GM19467 (cell line): ENCODE data around the gene COBL.

Experiments used
- ATAC-seq: cut with Tn5 transposase; IDR thresholded peaks from one replicate; pipeline ENCODE4 v1.9.1; 2021; ENCODE audit warnings: mild to moderate bottlenecking, moderate library complexity; ENCODE audit not compliant: unreplicated experiment

The COBL gene

DNA sequence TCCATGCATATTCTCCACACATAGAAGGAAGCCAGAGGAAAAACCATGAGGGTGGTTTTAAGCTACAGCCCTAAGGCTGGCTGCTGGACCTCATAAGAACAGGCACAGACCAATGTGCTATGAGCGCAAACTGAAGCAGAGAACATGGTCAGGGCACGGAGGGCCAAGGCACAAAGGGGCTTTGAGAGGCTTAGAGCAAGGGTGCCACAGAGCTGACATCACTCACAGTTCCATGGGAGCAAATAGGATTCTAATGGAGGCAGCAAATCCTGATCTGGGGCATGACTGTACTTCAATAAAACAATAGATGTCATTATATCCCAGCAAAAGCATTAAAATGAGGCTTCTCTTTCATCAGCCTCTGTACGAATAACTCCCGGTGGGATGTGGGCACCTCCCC lies 162.4 kb downstream of the COBL start:
- no peak for ATAC-seq

DNA sequence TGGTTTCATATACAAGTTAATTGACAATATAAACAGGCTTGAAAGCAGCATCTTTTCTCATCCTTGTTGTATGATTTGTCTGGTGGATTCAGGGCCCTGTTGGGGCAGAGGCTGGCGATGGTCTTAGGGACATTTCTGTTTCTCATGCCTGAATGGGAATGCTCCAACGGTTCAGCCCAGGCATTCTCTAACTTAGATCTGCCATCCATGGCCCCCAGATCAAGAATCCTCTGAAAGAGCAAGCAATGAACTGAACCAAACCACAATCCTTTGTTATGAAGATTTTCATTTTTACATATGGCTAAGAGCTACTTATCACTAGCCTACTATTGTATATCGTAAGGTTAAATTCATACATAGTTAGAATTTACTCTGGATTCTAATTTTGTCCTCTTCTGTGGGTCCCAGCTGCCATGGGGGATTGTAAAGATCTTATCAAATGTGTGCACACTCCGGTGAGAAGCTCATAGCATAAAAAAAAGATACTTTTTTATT lies 163.9 kb downstream of the COBL start:
- ATAC-seq, result no peak

DNA sequence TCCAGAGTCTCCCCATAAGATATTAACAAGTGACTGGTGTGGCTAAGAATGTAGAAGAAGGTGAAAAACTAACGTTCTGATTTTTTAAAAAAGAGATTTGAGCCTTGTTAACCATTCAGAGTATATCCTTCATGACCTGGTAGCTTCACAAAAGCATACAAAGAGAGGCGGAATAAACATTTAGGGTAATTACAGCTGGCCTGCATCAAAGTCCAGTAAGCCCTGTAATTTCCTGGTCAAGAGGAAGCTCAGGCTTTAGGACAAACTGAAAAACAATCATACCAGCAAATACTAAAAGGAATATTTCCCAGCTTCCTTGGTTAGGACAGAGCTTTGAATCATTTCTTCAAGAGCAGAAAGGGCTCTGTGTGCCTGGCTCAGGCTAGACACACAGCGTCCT lies 165.2 kb downstream of the COBL start:
- ATAC-seq, result no peak

DNA sequence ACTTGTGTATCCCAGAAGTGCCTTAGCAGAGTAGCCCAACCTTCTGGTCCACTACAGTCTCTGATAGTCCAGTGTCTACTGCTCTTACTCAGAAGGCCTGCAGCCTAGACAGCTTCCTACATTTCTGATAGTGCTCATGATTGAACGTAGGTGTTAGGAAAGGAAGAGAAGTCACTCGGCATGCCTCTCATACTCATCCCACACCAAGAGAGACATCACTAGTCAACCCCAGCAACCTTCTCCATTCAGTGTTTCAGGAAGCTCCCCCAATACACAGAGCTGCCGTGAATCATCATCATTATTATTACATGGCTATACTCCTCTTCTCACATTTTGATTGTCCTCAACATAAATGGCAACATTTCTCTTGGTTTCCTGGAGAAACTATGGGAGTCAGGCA lies 166.4 kb downstream of the COBL start:
- no peak for ATAC-seq

DNA sequence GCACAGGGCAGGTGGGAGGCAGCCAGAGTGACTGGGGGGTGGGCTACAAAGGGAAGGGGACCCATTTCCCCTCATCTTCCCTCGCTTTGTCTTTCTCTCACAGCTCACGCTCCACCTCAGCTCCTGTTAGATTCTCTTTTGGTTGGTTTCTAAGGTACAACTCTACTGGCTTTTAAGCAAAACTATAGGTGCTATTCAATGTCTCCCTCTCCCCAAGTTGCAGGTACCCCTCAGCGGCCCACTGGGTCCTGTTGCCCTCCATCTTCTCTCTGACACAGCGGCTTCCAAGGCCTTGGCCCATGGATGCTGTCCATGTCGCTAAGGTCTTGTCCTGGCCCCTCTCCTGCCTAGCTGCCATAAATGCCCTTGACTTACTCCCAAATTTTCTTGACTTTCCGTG lies 168.4 kb downstream of the COBL start:
- no peak for ATAC-seq

DNA sequence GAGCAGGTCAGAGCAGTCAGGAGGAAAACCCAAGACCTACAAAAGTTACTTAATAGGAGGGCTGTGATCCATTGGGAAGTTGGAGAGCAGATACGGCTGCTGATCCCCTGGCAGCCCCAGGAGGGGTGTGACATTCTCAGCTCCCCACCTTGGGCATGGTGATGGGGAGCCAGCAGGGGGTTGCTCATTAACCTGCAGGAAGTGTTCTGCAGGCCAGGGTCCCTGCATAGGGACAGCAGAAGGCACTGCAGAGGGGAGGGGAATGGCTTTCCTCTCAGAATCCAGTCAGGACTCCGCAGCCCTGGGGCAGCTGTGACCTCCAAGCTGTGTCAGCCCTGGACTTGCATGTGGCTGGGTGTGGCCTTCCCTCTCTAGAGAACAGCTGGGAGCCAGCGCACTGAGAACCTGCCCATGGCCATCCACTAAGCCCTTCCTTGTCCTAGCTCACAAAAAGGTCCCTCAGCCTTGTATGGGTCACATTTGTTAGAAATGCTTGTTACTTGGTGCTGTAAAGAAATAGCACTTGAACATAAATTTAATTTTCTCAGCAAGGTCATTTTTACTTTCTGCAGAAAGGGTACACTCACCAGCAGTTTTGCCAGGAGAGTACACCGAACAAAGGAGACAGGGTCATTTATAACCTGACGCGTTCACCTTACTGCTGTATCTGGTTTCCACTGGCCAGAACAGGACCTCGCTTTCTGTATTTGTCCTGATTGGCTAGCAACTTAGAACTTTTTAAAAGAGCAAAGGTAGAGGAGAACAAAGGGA lies 169.6 kb downstream of the COBL start:
- ATAC-seq, result no peak

DNA sequence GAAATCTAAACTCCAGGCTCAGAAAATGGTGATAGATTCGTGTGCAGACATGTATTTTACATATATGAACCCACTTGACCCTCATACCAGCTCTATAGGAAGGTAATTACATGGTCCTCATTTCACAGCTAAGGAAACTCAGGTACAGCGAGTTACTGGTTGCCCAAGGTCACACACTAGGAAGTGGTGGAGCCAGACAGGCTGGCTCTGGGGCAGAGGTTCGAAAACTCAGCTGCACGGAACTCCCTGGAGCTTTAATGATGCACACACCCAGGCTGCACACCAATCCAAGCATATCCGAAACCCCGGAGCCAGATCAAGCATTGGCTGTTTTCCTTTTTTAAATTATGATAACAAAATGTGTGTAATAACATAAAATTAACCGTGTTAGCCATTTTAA lies 172.4 kb downstream of the COBL start:
- no peak for ATAC-seq

DNA sequence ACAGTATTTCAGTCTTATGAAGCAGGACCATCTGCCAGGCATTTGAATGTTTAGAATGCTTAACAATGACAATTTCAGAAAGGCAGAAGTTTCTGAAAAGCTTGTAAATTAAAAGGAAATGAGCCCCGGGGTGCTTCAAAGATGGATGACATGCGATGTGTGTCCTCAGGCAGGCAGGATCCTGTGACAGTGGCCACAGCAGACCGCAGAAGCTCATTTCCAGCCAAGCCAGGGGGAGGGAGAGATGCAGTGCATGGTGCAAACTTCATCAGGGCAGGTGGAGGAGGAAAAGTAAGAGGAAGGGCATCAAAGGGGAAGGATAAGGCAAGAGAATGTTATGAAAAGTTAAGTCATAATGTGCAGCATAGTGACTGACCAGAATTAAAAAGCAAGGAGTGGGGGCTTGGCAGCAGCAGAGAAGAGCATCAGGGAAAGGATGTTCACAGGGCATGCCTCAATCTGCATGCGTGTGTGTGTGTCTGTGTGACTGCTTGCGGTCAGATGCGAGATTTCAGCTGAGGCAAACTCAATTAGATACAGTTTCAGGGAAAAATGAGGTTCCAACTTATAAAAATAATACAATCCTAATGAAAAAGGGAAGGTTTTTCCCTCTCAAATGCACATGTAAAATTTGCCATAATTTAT lies 173.7 kb downstream of the COBL start:
- no peak for ATAC-seq

DNA sequence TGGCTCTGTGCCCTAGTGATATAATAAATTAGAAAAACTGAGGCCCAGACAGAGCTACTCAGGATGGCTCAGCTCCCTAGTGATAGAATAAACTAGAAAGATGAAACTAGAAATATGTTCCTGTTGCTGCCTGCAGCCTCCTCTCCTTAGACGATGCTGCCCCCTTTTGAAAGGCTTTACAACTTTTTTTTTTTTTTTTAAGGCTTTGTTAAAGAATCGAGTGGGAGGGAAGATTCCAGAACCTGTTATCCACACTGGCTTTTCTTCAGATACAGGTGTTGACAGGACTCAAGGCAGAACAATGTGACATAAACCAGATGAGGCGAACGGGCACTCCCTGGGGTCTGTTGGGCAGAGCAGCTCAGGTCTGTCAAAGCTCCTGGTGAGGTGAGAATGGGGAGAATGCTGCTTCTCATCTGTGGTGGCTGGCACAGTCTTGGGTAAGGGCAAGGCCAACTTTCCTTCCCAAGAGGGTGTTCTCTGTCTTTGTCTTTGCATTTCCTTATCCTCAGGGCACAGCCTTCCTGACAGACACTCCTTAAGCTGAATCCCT lies 175.1 kb downstream of the COBL start:
- no peak for ATAC-seq

DNA sequence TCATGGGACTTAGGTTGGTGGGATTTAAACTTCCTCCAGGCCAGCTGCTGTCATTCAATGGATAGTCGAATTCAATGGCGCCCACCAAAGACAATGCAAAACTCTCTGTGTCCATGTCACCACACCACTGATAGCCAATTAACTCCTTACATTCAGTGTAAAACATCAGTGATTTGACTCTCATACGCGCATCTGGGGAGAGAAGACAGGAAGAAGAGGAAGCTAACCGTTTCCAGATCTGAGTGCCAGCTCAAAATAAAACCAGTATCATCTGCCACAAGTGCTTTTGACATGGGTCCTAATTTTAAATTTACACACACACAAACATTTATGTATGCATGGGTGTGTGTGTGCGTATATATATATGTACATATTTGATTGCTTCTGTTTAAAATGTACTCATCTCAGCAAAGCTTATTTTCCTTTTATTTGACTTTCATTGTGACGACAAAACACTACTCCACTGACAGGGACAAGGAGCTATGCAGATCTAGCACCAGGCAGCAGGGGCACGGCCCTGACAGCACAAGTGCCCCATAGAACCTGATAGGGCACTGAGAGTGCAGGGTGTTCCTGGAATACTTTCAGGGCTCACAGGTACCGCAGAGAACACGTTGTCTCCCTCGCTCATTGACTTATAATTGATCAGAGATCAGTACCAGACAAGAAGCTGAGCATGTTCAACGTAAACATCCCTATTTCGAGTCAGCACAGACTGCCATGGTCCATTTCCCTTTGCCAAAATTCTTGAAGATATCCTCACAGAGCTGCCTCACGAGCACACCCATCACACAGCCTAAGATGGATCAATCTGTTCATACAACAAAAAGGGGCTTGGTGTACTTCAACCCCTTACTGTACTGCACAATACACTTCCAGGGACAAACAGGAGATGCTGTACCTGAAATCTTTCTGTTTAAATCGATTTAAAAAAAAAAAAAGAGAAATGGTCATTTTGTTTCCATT lies 176.1 kb downstream of the COBL start:
- ATAC-seq, result no peak

DNA sequence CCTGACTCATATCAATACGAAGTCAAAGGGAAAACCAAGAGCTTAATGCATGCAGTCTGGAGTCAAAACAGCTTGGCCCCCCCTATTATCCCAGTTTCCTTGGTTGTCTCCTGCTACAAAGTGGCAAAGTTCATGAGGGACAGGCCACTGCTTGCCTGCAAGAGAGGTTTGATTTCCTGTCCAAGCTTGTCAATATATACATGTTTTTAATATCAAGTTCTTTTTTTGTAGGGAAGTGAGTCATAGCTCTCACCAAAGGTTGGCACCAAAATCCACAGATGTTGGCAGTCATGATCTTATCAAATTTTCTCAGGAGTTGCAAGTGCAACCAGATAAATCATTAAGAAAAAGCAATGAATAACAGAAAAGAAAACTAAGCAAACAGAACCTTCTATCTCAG lies 176.8 kb downstream of the COBL start:
- ATAC-seq, result no peak

DNA sequence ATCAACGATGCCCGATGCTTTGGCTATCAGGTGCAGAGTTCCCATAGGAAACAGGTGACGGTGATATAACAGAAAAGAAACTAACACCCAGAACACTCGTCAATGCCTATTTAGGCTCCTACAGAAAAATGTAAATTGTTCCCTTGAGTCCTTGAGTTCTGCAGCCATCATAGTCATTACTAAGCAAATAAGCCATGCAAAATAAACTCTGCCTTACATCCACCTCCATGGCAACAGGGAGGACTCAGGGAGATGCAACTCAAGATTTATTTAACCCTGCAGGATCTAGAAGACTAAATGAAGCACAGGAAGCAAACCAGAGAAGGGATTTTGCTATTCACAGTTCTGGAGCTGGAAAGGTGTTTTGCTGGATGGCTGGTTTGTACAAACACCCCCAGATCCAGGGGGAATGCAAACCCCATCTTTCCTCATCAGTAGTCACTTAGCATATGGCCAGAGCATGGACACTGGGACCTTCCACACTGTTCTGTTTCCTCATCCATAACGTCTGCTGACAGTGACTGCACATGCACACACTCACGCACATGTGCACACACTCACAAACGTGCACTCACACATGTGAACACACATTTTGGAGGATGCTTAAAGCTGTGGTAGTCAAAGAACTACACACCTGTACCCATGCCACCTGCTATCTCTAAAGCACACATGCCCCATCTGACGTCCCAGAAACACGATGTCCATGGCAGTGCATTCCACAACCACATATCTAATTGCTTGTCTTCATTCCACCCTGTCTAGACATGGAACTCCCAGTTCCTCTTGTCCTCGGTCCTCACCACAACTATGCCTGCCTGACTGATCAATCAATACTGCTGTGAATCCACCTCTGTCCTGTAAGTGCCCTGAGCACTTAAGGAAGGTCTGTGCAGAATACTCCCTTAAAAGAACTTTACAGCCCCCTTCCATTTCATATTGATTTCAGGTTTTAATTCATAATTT lies 178.2 kb downstream of the COBL start:
- no peak for ATAC-seq

DNA sequence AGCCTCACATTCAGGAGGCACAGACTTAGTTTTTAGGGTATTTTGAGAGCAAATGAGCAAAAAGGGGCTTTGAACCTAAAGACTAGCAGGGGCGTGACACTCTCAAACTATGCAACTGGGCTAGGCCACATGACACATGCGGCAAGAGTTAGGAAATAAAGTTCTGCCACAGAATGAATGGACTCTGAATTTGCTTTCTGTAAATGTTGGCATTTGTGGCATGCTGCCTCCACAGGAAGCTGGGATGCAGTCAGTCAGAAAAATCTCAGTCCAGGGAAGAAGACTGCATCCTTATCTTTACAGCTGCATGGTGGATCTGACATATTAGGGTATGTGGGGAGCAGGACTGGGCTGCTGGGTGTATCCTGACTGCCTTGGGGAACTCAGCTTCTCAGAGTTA lies 181.0 kb downstream of the COBL start:
- ATAC-seq, result no peak

DNA sequence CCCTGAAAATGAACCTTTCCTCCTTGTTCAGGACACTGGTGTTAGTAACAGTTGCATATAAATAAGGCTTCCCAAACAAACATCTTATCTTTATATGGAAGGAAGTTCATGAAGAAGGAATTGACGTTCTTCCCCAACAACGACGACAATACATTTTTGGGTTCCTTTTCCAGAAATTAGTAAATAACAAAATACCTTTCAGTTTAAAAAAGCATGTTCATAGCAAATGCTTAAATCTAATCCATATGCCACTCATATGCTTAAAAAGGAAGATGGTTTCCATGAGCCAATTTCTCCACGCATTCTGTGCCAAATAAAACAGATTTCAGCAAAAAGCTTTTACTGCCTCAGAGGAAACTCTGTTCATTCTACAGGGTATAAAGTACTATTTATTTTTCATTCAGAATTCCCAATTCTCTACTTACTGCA lies 182.6 kb downstream of the COBL start:
- no peak for ATAC-seq

DNA sequence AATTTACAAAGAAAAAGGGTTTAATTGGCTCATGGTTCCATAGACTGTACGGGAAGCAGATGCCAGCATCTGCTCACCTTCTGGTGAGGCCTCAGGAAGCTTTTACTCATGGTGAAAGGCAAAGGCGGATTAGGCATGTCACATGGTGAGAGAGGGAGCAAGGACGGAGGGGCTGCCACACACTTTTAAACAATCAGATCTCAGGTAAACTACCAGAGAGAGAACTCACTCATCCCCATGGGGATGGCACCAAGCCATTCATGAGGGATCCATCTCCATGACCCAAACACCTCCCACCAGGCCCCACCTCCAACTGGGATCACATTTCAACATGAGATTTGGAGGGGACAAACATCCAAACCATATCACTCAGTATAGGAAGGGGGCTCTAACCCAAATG lies 183.9 kb downstream of the COBL start:
- ATAC-seq, result no peak

DNA sequence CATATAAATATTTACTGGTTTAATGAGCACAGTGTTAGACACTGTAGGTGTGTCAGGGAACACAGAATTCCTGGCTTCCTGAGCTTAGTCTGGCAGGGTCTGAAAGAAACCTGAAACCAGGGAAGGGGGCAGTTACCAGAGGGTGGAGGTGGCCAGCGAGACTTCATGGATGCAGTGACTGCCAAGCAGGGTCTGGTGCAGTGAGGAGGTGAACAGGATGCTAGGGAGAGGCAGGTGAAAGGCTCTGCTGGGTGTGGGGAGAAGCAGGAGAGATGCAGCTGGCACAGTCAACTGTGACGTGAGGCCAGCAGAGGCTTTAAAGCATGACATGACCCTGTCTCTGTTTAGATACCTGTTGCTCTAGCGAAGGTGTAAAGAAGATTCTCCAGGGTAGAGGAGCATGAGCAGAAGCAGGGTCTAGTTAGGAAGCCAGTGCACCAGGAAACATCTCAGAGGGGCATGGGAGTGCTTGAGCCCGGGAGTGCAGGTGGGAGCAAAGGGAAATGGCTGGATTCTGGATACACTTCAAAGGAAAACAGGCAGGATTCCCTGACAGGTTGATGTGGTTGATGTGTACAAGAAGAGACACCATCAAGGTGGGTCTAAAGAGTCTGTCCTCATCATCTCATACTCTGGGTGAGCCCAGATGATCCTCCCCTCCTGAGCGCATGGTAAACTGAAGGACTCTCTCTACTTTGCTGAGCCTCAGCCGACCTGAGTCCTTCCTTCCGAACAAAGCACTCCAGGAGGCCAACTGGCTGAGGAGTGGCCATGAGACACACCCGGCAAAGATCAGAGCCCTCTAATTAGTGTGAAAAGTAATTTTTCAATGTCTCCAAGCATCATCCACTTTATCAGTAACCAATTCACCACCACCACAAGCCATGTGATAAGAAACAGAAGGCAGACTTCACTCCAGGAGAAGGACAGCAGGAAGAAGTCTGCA lies 186.8 kb downstream of the COBL start:
- ATAC-seq, result no peak

DNA sequence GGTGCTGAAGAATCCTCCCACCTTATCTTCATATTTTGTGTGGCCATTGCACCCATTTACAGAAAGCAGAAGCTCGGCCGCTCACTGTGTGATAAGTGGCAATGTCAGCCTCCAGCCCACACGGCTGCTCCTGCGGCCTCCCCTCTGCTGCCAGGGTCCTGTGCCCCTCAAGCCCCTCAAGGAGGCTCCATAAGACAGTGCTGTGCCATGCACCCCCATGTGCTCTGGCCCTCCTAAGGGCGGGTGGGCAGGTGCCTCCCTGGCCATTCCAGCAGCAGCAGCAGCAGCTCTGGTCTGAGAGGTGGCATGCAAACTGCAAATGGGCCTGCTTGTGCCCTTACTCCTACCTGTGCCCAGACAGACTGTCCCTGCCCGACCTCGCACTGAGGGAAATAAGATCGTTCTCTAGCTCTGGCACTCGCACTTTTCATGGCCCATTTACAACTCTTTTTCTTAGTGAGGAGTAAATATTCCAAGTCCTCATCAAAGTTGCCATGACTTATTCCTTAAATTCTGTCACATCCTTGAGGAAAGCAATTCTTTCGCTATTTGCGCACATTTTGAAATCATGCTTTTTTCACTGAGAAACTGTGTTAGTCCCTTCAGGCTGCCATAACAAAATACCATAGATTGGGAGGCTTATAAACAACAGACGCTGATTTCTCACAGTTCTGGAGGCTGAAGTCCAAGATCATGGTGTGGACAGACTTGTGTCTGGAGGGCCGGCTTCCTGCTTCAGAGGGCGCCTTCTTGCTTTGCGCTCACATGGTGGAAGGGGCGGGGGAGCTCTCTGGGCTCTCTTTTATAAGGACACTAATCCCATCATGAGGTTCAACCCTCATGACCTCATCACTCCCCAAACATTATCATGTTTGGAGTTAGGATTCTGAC lies 187.8 kb downstream of the COBL start:
- no peak for ATAC-seq

DNA sequence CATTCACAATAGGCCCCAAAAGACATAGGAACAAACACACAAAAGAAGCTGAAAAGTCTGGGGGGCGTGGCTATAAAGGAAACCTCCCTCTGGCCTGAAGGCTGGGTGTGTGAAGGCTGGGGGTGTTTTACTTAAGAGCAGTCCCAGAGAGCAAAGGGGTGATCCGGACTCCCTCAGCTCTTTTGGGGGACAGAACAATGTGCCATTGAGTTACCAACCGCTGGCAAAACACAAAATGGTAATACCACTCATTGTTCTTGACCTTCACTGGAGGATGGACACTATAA lies 189.0 kb downstream of the COBL start:
- no peak for ATAC-seq
